ENCODE measurements around the gene STMN3. TPM values are rescaled to one million over a fixed set of nuclear protein-coding genes. Genes with fewer than 3 reads are reported as not detected.
A peak's percentile ranks its signal among the peaks of the same experiment; 100 is the strongest.
"Not testable (repeated sequence)": the region's sequence is repeated elsewhere in the genome, so short reads cannot be mapped to it uniquely, and the experiment has no call there.

Gene STMN3
- total RNA-seq, 2 donors from 2014 or later = 0.88 to 3.2 TPM

DNA sequence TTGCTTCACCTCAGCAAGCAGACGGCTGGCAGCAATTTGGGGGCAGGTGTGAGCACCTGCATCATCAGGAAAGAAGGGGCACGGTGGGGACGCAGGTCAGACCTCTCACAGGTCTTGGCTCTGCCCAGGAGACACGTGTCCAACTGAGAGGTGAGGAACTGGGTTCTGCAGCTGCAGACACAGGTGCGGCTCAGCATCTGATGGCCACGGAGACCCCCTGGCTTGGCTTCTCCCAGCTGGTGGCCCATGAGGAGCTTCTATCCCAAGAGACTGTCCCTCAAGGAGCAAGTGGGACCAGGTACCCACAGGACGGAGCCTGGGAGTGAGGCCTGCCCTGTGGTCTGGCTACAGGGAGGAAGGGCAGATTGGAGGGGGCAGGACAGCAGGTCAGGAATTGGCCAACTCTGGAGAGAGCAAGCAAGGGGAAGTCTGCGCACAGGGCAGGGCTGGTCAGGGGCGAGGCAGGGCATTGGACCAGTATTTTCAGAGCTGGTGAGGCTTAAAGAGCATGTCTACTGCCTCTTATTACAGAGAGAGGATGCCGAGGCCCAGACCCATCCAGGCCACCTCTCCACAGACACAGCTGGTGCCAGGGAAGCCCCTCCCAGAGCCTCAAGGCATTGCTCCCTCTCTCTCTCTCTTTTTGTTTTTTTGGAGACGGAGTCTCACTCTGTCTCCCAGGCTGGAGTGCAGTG lies 4.2 kb downstream of the STMN3 start:
- Mint-ChIP-seq H3K27me3 (peaks cover 7% of the 10 kb centered on the region in 2 donors), H3K4me1 (ENCODE audit: low read depth in 2 of 2) (peaks cover 8 to 9% of the 10 kb centered on the region in 2 donors), H3K27ac (no peak overlapping the region), H3K36me3 (no peaks in the 10 kb centered on the region), H3K4me3 (no peak overlapping the region), H3K9me3 (no peaks in the 10 kb centered on the region)
- DNase-seq (ENCODE audit: low spot score) (peak; percentile 52), ATAC-seq (no peak)

DNA sequence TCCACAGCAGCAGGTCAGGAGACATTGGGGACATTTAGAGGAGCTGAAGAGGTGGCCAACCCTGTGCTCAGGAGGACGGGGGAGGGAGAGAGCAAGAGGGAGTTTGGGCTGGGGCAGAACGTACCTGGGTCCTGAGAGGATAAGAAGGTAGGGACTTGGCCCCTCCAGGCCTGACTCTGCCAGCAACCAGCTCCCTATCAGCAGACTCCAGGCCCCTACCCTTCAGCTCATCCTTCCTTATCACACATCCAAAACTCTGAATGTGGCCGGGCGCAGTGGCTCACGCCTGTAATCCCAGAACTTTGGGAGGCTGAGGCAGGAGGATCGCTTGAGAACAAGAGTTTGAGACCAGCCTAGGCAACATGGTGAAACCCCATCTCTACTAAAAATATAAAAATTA lies 5.0 kb downstream of the STMN3 start:
- Mint-ChIP-seq H3K9me3 (no peaks in the 10 kb centered on the region), H3K27ac (no peak overlapping the region), H3K36me3 (no peaks in the 10 kb centered on the region), H3K4me3 (no peak overlapping the region), H3K4me1 (ENCODE audit: low read depth in 2 of 2) (peaks cover 5% of the 10 kb centered on the region in 2 donors), H3K27me3 (peaks cover 7% of the 10 kb centered on the region in 2 donors)
- DNase-seq (ENCODE audit: low spot score) (peak; percentile 13), ATAC-seq (no peak)

DNA sequence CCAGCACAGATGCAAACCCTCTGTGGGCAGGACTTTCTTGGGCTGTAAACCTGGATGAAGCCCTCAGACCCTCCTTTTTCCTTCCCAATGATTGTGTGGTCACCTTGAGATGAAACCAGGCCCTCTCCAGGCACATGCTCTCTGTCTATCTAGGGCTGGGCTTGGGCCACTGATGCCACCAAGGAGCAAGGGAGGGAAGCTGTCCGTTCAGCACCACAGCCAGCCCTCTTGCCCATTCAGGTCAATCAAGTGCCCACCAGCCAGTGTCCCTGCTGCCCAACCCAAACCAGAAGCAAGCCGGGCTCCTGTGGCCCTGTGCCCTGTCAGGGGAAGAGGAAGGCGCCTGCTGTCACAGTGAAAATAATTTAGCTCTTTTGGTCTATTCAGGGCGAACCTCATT lies 8.0 kb downstream of the STMN3 start:
- H3K4me3 Mint-ChIP-seq = no peak overlapping the region
- H3K9me3 Mint-ChIP-seq = no peaks in the 10 kb centered on the region
- no peak for DNase-seq (ENCODE audit: low spot score)
- H3K4me1 Mint-ChIP-seq (ENCODE audit: low read depth in 2 of 2) = peaks cover 0 to 4% of the 10 kb centered on the region in 2 donors
- H3K27me3 Mint-ChIP-seq = peaks cover 0 to 3% of the 10 kb centered on the region in 2 donors
- no peak overlapping the region for H3K27ac Mint-ChIP-seq
- no peak for ATAC-seq
- H3K36me3 Mint-ChIP-seq = no peaks in the 10 kb centered on the region

DNA sequence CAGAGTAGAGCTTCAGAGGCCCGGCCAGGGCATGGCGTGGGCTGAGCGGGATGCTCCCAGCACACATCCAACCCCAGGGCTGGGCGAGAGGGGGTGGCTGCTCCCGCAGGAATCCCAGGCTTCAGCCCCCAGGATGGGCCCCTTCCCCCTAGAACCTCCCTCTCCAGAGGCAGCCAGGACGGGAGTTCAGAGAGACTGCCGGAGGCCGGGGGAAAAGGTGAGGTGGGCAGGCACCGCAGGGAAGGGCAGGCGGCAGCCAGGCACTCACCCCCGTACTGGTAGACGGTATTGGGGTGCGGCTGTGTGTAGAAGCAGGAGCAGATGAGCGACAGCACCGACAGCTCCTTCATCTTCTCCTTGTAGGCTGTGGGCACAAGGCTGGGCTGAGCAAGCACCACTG lies 9.3 kb downstream of the STMN3 start:
- DNase-seq (ENCODE audit: low spot score) (no peak), ATAC-seq (no peak)
- H3K27ac Mint-ChIP-seq = no peak overlapping the region
- peaks cover 12 to 13% of the 10 kb centered on the region in 2 donors for H3K4me1 Mint-ChIP-seq (ENCODE audit: low read depth in 2 of 2)
- H3K4me3 Mint-ChIP-seq = peak overlapping the region; percentile 68
- H3K27me3 Mint-ChIP-seq = peaks cover 0 to 3% of the 10 kb centered on the region in 2 donors
- no peaks in the 10 kb centered on the region for H3K36me3 Mint-ChIP-seq
- no peaks in the 10 kb centered on the region for H3K9me3 Mint-ChIP-seq

DNA sequence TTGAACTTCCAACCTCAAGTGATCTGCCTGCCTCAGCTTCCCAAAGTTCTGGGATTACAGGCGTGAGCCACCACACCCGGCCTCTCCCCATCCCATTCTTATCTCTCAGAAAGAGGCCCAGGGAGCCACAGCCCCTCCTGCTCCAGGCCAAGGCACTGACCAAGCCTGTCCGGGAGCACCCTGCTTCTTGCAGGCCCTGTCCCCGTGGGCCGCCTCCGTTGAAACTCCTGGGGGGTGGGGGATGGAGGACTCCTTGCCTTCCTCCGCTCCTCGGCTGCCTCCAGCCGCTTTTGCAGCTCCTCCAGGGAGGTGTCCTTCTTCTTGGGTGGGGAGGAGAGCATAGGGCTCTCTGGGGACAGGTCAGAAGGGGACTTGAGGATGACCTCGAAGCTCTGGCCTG lies 9.7 kb downstream of the STMN3 start:
- no peak overlapping the region for H3K27ac Mint-ChIP-seq

DNA sequence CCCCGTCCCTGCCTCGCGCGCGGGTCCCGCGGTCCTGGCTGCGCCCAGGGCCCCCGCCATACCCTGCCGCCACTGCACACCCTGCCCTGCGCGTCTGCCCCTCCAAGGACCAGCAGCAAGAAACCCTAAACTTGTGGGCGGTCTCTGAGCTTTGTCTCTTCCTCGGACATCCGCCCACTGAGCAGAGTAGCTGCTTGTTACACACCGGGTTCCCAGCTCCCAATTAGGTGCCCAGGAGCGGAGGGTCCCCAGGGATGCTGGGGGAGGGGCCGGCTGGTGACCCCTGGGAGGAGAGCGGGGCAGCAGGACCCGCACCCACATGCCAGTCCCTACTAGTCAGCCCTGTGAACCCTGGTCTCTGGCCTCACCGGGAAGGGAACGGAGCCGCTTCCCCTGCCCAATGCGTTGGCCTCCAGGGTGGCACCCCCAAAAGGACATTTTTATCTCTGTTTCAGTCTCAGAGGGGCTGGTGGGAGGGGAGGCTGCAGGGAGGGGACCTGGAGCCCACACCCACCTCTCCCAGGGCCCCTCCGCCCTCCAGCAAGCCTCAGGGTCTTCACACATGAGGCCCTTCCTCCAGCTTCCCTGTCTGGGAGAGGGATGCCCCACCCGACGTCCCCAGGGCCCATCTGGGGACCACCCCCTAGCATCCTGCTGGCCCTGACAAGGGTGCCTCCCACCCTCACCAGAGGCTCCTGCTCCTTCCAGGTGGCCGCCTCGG lies 10.5 kb downstream of the STMN3 start:
- Mint-ChIP-seq H3K36me3 (no peaks in the 10 kb centered on the region), H3K27me3 (peaks cover 0 to 3% of the 10 kb centered on the region in 2 donors), H3K27ac (no peak overlapping the region), H3K4me1 (ENCODE audit: low read depth in 2 of 2) (peaks cover 18 to 19% of the 10 kb centered on the region in 2 donors), H3K4me3 (peak overlapping the region; percentile 68), H3K9me3 (no peaks in the 10 kb centered on the region)
- DNase-seq (ENCODE audit: low spot score) = no peak
- ATAC-seq = no peak

More for the DNA sequence above, 9.7 kb downstream of the STMN3 start:
- Mint-ChIP-seq H3K4me3 (peak overlapping the region; percentile 68), H3K27me3 (peaks cover 0 to 3% of the 10 kb centered on the region in 2 donors), H3K4me1 (ENCODE audit: low read depth in 2 of 2) (peaks cover 13 to 14% of the 10 kb centered on the region in 2 donors), H3K9me3 (no peaks in the 10 kb centered on the region), H3K36me3 (no peaks in the 10 kb centered on the region)
- no peak for DNase-seq (ENCODE audit: low spot score)
- ATAC-seq = no peak

DNA sequence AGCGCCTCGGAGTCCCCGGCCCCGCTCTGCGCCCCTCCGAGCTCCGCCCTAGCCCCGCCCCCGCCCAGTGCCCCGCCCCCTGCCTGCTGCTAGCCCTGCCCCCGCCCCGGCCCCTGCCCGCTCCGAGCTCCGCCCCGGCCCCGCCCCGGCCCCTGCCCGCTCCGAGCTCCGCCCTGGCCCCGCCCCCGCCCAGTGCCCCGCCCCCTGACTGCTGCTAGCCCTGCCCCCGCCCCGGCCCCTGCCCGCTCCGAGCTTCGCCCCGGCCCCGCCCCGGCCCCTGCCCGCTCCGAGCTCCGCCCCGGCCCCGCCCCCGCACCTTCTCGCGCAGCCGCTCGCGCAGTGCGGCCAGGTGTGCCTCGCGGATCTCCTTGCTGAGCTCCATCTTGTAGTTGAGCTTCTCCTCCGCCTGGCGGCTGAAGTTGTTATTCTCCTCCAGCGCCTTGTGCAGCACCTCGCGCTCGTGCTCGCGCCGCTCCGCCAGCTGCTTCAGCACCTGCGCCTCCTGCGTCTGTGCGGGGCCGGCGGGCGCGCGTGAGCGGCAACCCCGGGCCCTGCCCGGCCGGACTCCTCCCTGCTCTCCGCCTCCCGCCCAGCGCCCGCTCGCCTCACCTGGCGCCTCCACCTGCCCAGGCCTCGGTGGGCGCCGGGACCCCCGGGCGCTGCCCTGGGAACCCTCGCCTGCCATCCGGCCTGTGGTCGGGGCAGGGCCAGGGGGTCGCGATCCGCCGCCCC lies 11.3 kb downstream of the STMN3 start:
- H3K4me3 Mint-ChIP-seq = peak overlapping the region; percentile 60
- H3K27ac Mint-ChIP-seq = no peak overlapping the region
- H3K36me3 Mint-ChIP-seq = no peaks in the 10 kb centered on the region
- DNase-seq (ENCODE audit: low spot score) (peak; percentile 92), ATAC-seq (peak; percentile 88 to 90)
- peaks cover 18 to 19% of the 10 kb centered on the region in 2 donors for H3K4me1 Mint-ChIP-seq (ENCODE audit: low read depth in 2 of 2)
- peaks cover 0 to 3% of the 10 kb centered on the region in 2 donors for H3K27me3 Mint-ChIP-seq
- no peaks in the 10 kb centered on the region for H3K9me3 Mint-ChIP-seq

DNA sequence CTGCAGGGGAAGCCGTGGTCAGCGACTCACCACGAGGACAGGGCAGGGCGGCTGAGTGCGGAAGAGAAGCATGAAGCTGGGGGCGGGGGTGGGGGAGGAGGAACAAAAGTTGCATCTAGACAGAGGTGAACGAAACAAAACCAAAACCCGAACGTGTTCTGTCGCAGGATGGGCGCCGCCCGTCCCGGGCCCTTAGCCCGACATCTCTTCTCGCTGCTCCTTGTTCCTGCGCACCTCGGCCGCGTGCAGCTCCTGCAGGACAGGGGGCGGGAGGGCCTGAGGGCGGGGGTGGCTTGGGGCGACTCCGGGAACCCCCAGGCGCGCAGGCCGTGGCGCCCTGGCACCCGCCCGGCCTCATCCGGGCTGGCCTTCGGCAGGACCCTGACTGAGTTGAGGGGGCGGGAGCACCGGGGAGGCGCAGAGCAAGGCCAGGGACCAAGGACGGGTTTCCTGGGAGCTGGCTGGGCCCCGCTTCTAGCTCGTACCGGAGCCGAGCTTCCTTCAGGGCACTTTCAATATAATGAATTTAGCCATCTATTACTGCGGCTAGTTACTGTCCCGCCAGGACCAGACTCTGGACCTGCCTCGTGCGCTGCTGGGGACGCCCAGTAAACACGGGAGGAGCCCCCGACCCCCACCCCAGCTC lies 12.0 kb downstream of the STMN3 start:
- Mint-ChIP-seq H3K4me3 (no peak overlapping the region), H3K27ac (no peak overlapping the region), H3K27me3 (peaks cover 0 to 3% of the 10 kb centered on the region in 2 donors), H3K9me3 (no peaks in the 10 kb centered on the region), H3K4me1 (ENCODE audit: low read depth in 2 of 2) (peaks cover 18 to 19% of the 10 kb centered on the region in 2 donors), H3K36me3 (no peaks in the 10 kb centered on the region)
- no peak for DNase-seq (ENCODE audit: low spot score)
- peak; percentile 57 to 70 for ATAC-seq

DNA sequence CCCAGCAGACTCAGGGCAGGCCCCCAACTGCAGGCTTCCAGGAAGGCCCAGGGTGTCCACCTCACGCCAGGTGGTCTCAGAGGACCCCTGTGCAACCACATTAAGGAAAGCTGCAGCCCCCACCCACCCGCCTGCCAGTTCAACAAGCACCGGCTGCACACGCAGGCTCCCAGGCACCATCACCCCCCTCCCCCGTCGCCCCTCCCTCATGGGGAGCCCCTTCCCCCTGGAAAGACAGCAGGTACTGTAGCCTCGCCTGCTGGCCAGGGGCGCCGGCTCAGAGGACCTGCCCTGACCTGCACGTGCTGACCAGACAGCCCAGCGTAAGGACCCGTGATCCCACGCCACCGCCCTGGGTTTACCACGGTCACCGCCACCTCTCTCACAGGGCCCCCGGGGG lies 12.5 kb downstream of the STMN3 start:
- not testable (repeated sequence) for H3K27me3 Mint-ChIP-seq

DNA sequence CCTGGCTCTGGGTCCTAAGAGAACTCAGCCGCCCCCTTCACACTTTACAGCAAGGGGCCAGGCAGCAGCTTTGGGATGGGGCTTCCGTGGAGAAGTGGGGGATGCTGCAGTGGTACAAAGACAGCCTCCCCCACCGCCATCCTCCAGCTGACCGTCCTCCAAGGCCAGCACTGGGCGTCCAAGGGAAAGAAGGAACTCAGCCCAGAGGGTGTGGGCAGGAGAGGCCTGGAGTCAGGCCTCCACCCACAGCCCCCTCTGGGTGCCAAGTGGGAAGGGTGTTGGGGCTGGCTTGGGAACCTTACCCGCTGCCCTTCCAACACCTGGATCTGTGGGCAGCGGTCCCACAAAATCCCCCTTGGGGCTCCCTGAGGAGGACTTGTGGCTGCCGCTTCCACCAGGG lies 13.1 kb downstream of the STMN3 start:
- H3K27ac Mint-ChIP-seq = peak overlapping the region; percentile 75 to 87
- no peaks in the 10 kb centered on the region for H3K9me3 Mint-ChIP-seq
- H3K4me3 Mint-ChIP-seq = peak overlapping the region; percentile 39
- H3K36me3 Mint-ChIP-seq = no peaks in the 10 kb centered on the region
- ATAC-seq (no peak), DNase-seq (ENCODE audit: low spot score) (no peak)
- H3K4me1 Mint-ChIP-seq (ENCODE audit: low read depth in 2 of 2) = peaks cover 25 to 28% of the 10 kb centered on the region in 2 donors
- H3K27me3 Mint-ChIP-seq = peaks cover 0 to 3% of the 10 kb centered on the region in 2 donors

More for the DNA sequence above, 12.5 kb downstream of the STMN3 start:
- not testable (repeated sequence) for H3K36me3 Mint-ChIP-seq; DNase-seq (ENCODE audit: low spot score); H3K9me3 Mint-ChIP-seq; ATAC-seq; H3K4me3 Mint-ChIP-seq; H3K27ac Mint-ChIP-seq
- H3K4me1 Mint-ChIP-seq (ENCODE audit: low read depth in 2 of 2) = peaks cover 22% of the 10 kb centered on the region in 2 donors

DNA sequence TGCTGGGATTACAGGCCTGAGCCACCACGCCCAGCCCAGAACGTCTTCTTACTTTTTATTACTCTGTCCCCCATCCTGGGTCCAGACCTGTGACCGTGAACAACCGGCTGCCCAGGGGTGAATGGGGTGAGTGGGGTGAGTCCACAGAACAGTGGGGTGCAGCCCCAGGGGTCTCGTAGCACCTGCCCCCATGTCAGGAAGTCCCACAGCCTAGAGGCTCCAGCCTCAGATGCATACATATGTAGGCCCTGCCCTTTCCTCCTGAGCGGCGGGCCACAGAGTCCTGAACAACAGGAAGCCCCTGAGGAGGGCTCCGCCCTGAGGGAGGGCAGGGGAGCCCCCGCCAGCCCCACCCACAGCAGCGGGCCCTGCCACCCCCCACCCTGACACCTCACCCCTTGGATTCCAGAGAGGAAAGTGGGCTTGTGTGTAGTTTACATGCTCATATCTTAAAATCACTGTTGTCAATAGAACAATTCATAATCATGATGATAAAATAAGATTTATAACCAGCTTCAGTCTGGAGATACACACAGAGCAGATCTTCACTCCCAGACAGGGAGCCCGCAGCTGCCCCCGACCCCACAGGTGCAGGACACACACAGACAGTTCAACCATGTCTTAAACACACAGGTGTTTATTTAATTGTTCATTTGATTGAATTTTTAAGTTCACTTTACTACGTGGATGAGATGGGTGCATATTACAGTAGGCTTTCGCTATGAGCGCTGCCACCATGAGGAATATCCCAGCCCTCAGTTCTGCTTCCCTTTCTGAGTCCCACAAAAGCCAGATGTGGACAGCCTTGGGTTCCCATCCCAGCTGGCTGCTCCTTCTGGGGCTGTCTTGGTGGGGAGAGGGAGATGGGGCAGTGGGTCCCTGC lies 13.9 kb downstream of the STMN3 start:
- H3K36me3 Mint-ChIP-seq = no peaks in the 10 kb centered on the region
- peak overlapping the region; percentile 72 for H3K4me3 Mint-ChIP-seq
- H3K9me3 Mint-ChIP-seq = no peaks in the 10 kb centered on the region
- H3K4me1 Mint-ChIP-seq (ENCODE audit: low read depth in 2 of 2) = peaks cover 25 to 28% of the 10 kb centered on the region in 2 donors
- ATAC-seq (peak in 1 of 2 donors; percentile 41), DNase-seq (ENCODE audit: low spot score) (no peak)
- H3K27ac Mint-ChIP-seq = peak overlapping the region; percentile 75 to 87
- peaks cover 0 to under 1% of the 10 kb centered on the region in 2 donors for H3K27me3 Mint-ChIP-seq

DNA sequence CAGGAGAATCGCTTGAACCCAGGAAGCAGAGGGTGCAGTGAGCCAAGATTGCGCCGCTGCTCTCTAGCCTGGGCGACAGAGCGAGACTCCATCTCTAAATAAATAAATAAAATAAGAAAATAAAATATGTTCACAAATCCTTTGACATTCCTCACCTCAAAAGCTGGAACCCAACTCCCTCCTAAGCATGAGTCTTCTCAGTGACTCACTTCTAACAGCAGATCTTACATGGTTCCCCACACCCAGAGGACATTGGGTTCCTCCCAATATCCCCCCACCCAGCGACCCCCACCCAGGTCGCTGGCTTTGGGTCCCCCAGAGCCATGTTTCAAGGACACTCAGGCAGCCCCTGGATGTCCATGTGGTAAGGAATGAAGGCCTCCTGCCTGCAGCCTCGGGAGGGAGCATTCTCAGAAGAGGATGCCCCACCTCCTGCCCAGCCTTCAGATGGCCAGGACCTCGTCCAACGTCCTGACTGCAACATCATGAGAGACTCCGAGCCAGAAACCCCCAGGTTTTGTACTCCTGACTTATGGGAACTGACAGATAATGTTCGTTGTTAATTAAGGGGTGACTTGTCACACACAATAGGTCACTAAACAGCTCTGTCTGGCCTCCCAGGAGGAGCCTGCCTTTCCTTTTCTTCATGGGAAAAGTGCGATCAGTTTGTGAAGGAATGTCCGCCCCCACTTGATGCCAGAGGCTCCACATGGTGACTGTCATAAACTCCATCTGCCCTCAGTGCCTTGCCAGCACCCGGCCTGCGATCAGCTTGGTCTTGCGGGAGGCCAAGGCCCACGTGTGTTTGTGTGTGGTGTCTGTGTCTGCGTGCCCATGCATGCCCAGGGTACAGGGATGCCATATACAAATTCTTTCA lies 16.2 kb downstream of the STMN3 start:
- Mint-ChIP-seq H3K4me3 (no peak overlapping the region), H3K9me3 (no peaks in the 10 kb centered on the region), H3K27ac (no peak overlapping the region), H3K4me1 (ENCODE audit: low read depth in 2 of 2) (peaks cover 25 to 34% of the 10 kb centered on the region in 2 donors), H3K36me3 (no peaks in the 10 kb centered on the region), H3K27me3 (no peaks in the 10 kb centered on the region)
- ATAC-seq = no peak
- DNase-seq (ENCODE audit: low spot score) = no peak

Data from natural killer cell treated with Interleukin-12 subunit alpha and Interleukin-12 subunit beta and Interleukin-15 and Interleukin-18, amount 100 ng/mL, for 72 hours (primary cell).